Activated naive CD8-positive, alpha-beta T cell (primary cell): ENCODE data around the gene PAX5.

Experiments
- H3K27ac Mint-ChIP-seq: one replicate; pipeline ENCODE4 v1.8.0; 2021; ENCODE audit warnings: mixed read lengths
- H3K27me3 Mint-ChIP-seq: one replicate; pipeline ENCODE4 v1.8.0; 2021; ENCODE audit warnings: mixed read lengths
- H3K36me3 Mint-ChIP-seq: one replicate; pipeline ENCODE4 v1.8.0; 2021; ENCODE audit warnings: mixed read lengths
- H3K4me1 Mint-ChIP-seq: one replicate; pipeline ENCODE4 v1.8.0; 2021; ENCODE audit warnings: low read depth, mixed read lengths
- H3K4me3 Mint-ChIP-seq: one replicate; pipeline ENCODE4 v1.8.0; 2021; ENCODE audit warnings: mild to moderate bottlenecking, mixed read lengths
- H3K9me3 Mint-ChIP-seq: one replicate; pipeline ENCODE4 v1.8.0; 2021; ENCODE audit warnings: low read depth, mixed read lengths

Gene PAX5

DNA sequence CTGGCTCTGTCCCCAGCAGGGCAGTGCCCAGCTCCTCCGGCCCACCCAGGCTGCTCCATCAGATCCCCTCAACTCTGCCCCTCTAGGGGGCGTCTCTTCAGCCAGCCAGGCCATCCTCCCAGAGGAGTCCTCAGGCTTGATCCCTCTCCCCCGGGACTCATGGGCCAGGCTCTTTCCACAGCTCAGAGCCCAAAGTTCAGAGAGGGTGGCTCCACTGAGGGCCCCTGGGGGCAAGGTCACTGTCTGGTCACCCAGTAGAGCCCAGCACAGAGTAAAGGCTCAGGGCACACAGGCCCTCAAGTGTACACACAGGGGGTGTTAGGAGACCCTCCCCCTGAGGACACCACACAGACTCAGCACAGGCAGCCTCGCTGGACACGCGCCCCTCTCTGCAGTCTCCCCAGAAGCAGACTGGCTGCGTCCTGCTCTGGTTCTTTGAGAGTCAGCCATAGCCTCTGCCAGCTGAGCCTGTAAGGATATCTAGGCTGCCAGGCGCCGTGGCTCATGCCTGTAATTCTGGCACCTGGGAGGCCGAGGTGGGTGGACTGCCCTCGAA, 64.8 kb downstream of the PAX5 start:
- no peak overlapping the region for H3K27ac Mint-ChIP-seq
- H3K36me3 Mint-ChIP-seq, result no peaks in the 10 kb centered on the region
- no peak overlapping the region for H3K4me3 Mint-ChIP-seq
- H3K9me3 Mint-ChIP-seq, result no peaks in the 10 kb centered on the region
- no peaks in the 10 kb centered on the region for H3K4me1 Mint-ChIP-seq
- peaks cover 2% of the 10 kb centered on the region for H3K27me3 Mint-ChIP-seq

GRCh38 chr9:36968574-36969215, 65.4 kb downstream of the PAX5 start:
- Mint-ChIP-seq H3K4me1 (no peaks in the 10 kb centered on the region), H3K4me3 (no peak overlapping the region), H3K27ac (no peak overlapping the region), H3K36me3 (no peaks in the 10 kb centered on the region), H3K27me3 (peaks cover 2% of the 10 kb centered on the region), H3K9me3 (no peaks in the 10 kb centered on the region)

DNA sequence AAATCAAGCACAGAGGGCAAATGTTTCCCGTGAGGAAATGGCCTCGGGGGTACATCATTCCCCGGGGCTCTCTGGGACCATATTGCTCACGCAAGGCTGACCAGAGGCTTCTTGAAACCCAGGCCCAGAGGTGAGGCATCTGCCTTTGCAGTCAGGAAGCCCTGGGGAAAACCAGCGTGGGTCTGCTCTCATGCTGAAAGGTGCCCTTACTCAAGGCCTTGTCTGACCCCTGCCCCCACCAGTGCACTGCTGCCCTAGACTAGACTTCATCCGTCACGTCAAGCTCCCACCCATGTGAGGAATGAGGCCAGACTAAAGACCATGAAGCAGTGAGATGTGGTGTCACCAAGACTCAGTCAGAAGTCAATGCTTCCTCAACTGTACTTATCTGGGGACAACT, 66.1 kb downstream of the PAX5 start:
- Mint-ChIP-seq H3K36me3 (no peaks in the 10 kb centered on the region), H3K9me3 (no peaks in the 10 kb centered on the region), H3K4me3 (no peak overlapping the region), H3K27me3 (peaks cover 4% of the 10 kb centered on the region), H3K27ac (no peak overlapping the region), H3K4me1 (no peaks in the 10 kb centered on the region)

GRCh38 chr9:36966371-36967097, 67.5 kb downstream of the PAX5 start:
- H3K4me1 Mint-ChIP-seq, result no peaks in the 10 kb centered on the region
- peaks cover 4% of the 10 kb centered on the region for H3K27me3 Mint-ChIP-seq
- no peaks in the 10 kb centered on the region for H3K9me3 Mint-ChIP-seq
- no peaks in the 10 kb centered on the region for H3K36me3 Mint-ChIP-seq
- no peak overlapping the region for H3K4me3 Mint-ChIP-seq
- H3K27ac Mint-ChIP-seq, result no peak overlapping the region

- Mint-ChIP-seq H3K4me1 (no peaks in the 10 kb centered on the region), H3K27ac (no peak overlapping the region), H3K9me3 (no peaks in the 10 kb centered on the region), H3K27me3 (peaks cover 3% of the 10 kb centered on the region), H3K36me3 (no peaks in the 10 kb centered on the region), H3K4me3 (no peak overlapping the region)
Measured at GRCh38 chr9:36964791-36965190, 69.3 kb downstream of the PAX5 start.

GRCh38 chr9:36963346-36963745, 70.7 kb downstream of the PAX5 start:
- no peak overlapping the region for H3K27ac Mint-ChIP-seq
- no peaks in the 10 kb centered on the region for H3K4me1 Mint-ChIP-seq
- peaks cover 5% of the 10 kb centered on the region for H3K27me3 Mint-ChIP-seq
- H3K4me3 Mint-ChIP-seq, result no peak overlapping the region
- H3K36me3 Mint-ChIP-seq, result no peaks in the 10 kb centered on the region
- no peaks in the 10 kb centered on the region for H3K9me3 Mint-ChIP-seq

DNA sequence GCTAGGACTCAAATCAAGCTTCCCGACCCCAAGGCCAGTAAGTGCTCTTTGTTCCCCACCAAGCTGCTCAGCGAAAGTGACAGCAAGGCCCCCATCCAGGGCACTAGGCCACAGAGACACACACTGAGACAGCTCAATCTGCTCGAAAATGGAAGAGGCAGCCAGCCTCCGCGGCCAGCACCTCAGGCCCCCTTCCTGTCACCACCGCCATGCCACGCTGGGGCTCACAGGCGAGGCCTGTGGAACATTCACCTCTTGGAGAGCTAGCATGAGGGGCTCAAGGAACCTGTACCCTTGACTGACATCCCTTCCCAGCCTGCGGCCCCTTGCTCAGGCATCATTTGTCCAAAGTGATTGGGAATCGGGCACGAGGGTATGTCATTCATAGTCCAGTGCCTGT, 71.4 kb downstream of the PAX5 start:
- Mint-ChIP-seq H3K27me3 (peaks cover 6% of the 10 kb centered on the region), H3K27ac (no peak overlapping the region), H3K36me3 (no peaks in the 10 kb centered on the region), H3K4me3 (no peak overlapping the region), H3K4me1 (no peaks in the 10 kb centered on the region), H3K9me3 (no peaks in the 10 kb centered on the region)

DNA sequence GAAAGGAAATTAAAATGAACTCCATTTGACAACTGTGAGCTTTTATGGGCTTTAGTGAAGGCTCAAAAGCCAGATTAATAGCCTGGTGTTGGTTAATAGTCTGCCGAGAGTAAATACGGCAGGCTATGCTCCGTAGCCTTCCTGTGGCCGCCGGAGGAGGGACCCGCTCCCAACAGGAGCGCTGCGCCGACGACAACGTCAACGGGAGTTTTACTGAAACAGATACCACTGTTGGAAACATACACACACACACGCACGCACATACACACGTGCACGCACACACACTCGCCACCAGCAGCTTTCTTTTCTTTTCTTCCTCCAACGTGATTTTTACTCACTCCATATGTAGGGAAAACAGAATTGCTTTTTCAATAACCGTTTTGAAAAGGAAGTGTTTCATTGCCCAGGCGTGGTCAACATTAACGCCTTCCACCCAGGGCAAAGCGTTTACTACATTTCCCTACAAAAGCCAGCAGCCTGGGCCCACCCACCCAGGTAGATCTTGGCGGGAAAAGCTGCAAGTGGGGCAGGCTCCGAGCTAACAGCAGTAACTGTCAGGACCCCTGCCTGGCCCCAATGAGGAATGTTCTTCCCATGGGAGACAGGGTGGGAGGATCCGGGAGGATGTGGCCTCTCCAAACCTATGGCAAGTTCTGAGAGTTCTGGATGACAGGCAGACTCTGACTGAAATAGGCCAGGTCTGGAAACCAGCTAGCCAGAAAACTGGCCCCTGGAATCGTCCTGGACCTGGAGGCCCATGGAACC, 72.3 kb downstream of the PAX5 start:
- H3K9me3 Mint-ChIP-seq, result no peaks in the 10 kb centered on the region
- H3K4me1 Mint-ChIP-seq, result no peaks in the 10 kb centered on the region
- no peak overlapping the region for H3K4me3 Mint-ChIP-seq
- peaks cover 10% of the 10 kb centered on the region for H3K27me3 Mint-ChIP-seq
- H3K27ac Mint-ChIP-seq, result no peak overlapping the region
- H3K36me3 Mint-ChIP-seq, result no peaks in the 10 kb centered on the region

GRCh38 chr9:36961051-36961450, 73.0 kb downstream of the PAX5 start:
- Mint-ChIP-seq H3K9me3 (no peaks in the 10 kb centered on the region), H3K27ac (no peak overlapping the region), H3K36me3 (no peaks in the 10 kb centered on the region), H3K4me3 (no peak overlapping the region), H3K4me1 (no peaks in the 10 kb centered on the region), H3K27me3 (peaks cover 15% of the 10 kb centered on the region)

- no peaks in the 10 kb centered on the region for H3K4me1 Mint-ChIP-seq
- no peaks in the 10 kb centered on the region for H3K9me3 Mint-ChIP-seq
- H3K27me3 Mint-ChIP-seq, result peaks cover 17% of the 10 kb centered on the region
- no peaks in the 10 kb centered on the region for H3K36me3 Mint-ChIP-seq
- H3K27ac Mint-ChIP-seq, result no peak overlapping the region
- H3K4me3 Mint-ChIP-seq, result no peak overlapping the region
Measured at GRCh38 chr9:36960575-36960955, 73.5 kb downstream of the PAX5 start.

- H3K9me3 Mint-ChIP-seq, result peaks cover 2% of the 10 kb centered on the region
- peaks cover 19% of the 10 kb centered on the region for H3K27me3 Mint-ChIP-seq
- H3K36me3 Mint-ChIP-seq, result peaks cover 2% of the 10 kb centered on the region
- no peak overlapping the region for H3K4me3 Mint-ChIP-seq
- H3K4me1 Mint-ChIP-seq, result no peaks in the 10 kb centered on the region
- no peak overlapping the region for H3K27ac Mint-ChIP-seq
Measured at GRCh38 chr9:36959681-36960574, 74.1 kb downstream of the PAX5 start.

DNA sequence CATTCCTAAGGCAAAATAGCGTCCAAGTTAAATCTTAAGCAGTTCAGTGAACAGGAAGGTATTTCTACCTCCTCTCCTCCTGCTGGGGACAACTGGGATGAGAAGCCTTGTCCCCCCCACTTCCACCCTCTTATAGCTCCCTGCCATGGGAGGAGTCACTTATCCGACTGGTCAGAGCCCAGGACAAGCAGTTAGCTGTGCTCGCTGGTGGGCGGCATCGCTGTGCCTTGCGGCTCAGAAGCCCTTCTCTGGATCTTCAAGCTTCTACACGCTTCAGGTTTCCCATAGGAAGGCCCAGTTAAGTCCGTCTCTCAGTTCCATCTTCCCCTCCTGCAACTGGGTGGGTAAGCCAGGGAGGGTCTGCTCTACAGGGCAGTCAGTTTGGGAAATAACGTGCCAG, 77.2 kb downstream of the PAX5 start:
- Mint-ChIP-seq H3K27me3 (peaks cover 23% of the 10 kb centered on the region), H3K36me3 (peaks cover 2% of the 10 kb centered on the region), H3K4me1 (no peaks in the 10 kb centered on the region), H3K9me3 (peaks cover 8% of the 10 kb centered on the region), H3K27ac (no peak overlapping the region), H3K4me3 (no peak overlapping the region)

- H3K27me3 Mint-ChIP-seq, result peaks cover 12% of the 10 kb centered on the region
- H3K36me3 Mint-ChIP-seq, result peaks cover 2% of the 10 kb centered on the region
- no peaks in the 10 kb centered on the region for H3K4me1 Mint-ChIP-seq
- H3K27ac Mint-ChIP-seq, result no peak overlapping the region
- peaks cover 8% of the 10 kb centered on the region for H3K9me3 Mint-ChIP-seq
- no peak overlapping the region for H3K4me3 Mint-ChIP-seq
Measured at GRCh38 chr9:36950389-36950788, 83.7 kb downstream of the PAX5 start.

DNA sequence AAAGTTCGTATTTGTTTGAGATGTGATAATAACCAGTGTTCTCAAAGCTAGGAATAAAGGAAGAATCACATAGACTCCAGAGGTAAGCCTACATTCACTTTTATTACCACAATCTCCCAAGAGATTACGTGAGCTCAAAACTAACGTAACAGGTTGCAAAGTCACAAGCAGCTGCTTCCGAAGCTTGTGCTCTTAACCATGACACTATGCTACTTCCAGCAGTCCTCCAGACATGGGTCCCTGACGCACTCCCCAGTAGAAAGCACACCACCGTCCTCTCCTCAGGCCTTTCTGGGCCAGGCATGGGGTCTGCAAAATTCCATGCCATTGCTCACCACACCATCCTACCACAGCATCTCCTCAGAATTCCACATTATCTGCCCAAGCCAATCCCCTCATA, 84.6 kb downstream of the PAX5 start:
- H3K4me3 Mint-ChIP-seq, result no peak overlapping the region
- peaks cover 8% of the 10 kb centered on the region for H3K27me3 Mint-ChIP-seq
- H3K27ac Mint-ChIP-seq, result no peak overlapping the region
- H3K36me3 Mint-ChIP-seq, result no peaks in the 10 kb centered on the region
- peaks cover under 1% of the 10 kb centered on the region for H3K9me3 Mint-ChIP-seq
- H3K4me1 Mint-ChIP-seq, result no peaks in the 10 kb centered on the region
